NCI-H526 treated with DMSO at 0.1 percent for 48 hours (cell line): ENCODE measurements around the gene CC2D1B.
"Not testable (repeated sequence)": the region's sequence is repeated elsewhere in the genome, so short reads cannot be mapped to it uniquely, and the experiment has no call there.

Experiments used
- DNase-seq: peaks from one replicate; lab custom pipeline; 2025; lab: John Stamatoyannopoulos, UW

CC2D1B gene

GRCh38 chr1:52365746-52366516 is at the start of gene CC2D1B:
Gene CC2D1B (minus strand): TSS chr1:52366205. CDS start chr1:52364620, 1,585 bp downstream.
- peak; percentile 96 for DNase-seq

GRCh38 chr1:52414942-52415341 is 48.9 kb upstream of the CC2D1B start:
- no peak for DNase-seq

- DNase-seq = peak; percentile 23
Observed at GRCh38 chr1:52413410-52413989, 47.5 kb upstream of the CC2D1B start.

GRCh38 chr1:52404975-52405338 is 39.0 kb upstream of the CC2D1B start:
- DNase-seq = no peak

- DNase-seq = peak; percentile 94
Observed at GRCh38 chr1:52404116-52404974, 38.3 kb upstream of the CC2D1B start, which contains the start of the genes ORC1 and PRPF38A. Gene ORC1 (minus strand): TSS chr1:52404423. CDS start chr1:52402223, 2,200 bp downstream. Gene PRPF38A (plus strand): TSS chr1:52404602. CDS start chr1:52404750, 148 bp downstream.

- DNase-seq = peak; percentile 71
Observed at GRCh38 chr1:52403566-52404115, 37.6 kb upstream of the CC2D1B start.

- peak; percentile 10 for DNase-seq
Observed at GRCh38 chr1:52402860-52403240, 36.8 kb upstream of the CC2D1B start.

GRCh38 chr1:52400131-52400530 is 34.1 kb upstream of the CC2D1B start:
- DNase-seq = no peak

GRCh38 chr1:52399629-52400028 is 33.6 kb upstream of the CC2D1B start:
- DNase-seq = no peak

- no peak for DNase-seq
Observed at GRCh38 chr1:52393174-52393573, 27.2 kb upstream of the CC2D1B start.

- DNase-seq = no peak
Observed at GRCh38 chr1:52386458-52386857, 20.5 kb upstream of the CC2D1B start.

- DNase-seq = no peak
Observed at GRCh38 chr1:52385376-52385775, 19.4 kb upstream of the CC2D1B start.

- DNase-seq = not testable (repeated sequence)
Observed at GRCh38 chr1:52369851-52370250, 3.8 kb upstream of the CC2D1B start.

- DNase-seq = peak; percentile 95
Observed at GRCh38 chr1:52368383-52369172, 2.6 kb upstream of the CC2D1B start.

GRCh38 chr1:52367272-52367671 is 1.3 kb upstream of the CC2D1B start:
- no peak for DNase-seq

- no peak for DNase-seq
Observed at GRCh38 chr1:52366517-52366827, 467 bp upstream of the CC2D1B start.

GRCh38 chr1:52365071-52365745 is 797 bp downstream of the CC2D1B start:
- no peak for DNase-seq

GRCh38 chr1:52364235-52364839 is 1.7 kb downstream of the CC2D1B start:
- DNase-seq = no peak

- no peak for DNase-seq
Observed at GRCh38 chr1:52360595-52360968, 5.4 kb downstream of the CC2D1B start.
